SU-DHL-6 (cell line): Measurements from ENCODE around the gene ZFTA.

Experiments
- CTCF ChIP-seq: fragments of 200-600 bp; sonication (generic); IDR thresholded peaks from one replicate; pipeline ENCODE4 v1.5.1; 2017; ENCODE audit warnings: antibody characterized with exemption, mild to moderate bottlenecking, low read length, moderate library complexity; ENCODE audit not compliant: insufficient read depth, poor library complexity, severe bottlenecking
- EZH2phosphoT487 ChIP-seq: fragments of 200-600 bp; sonication (generic), shearing (Covaris generic); conservative IDR thresholded peaks from 2 replicates; pipeline ENCODE4 v1.6.1; 2018; ENCODE audit warnings: mild to moderate bottlenecking, antibody characterized with exemption, low read length, moderate library complexity, mixed read lengths

- no peak for TF ChIP-seq CTCF
- TF ChIP-seq EZH2phosphoT487: no peak
Observed at GRCh38 chr11:63770763-63771162, 2.2 kb upstream of the ZFTA start.
